ENCODE results near the gene CENPX.

The CENPX gene

DNA sequence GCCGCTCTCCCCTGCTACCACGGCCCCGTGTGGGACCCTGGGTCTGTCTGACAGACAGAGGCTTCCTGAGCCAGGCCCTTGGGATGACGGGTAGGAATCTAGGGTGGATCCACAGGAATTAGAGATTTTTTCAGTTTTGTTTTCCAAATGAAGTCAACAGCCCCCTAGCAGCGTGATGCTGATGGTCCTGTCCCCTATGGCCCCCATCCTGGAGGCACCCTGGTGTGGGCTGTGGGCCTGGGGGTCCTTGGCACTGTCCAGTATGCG, 15.5 kb downstream of the CENPX start:
- H3K27ac ChIP-seq: no peak overlapping the region
- no peak for TF ChIP-seq CTCF (conservative IDR thresholded peaks at IDR 0.05)

GRCh38 chr17:82006468-82007227, 16.0 kb downstream of the CENPX start:
- H3K27ac ChIP-seq: no peak overlapping the region
- no peak for TF ChIP-seq CTCF (conservative IDR thresholded peaks at IDR 0.05)

DNA sequence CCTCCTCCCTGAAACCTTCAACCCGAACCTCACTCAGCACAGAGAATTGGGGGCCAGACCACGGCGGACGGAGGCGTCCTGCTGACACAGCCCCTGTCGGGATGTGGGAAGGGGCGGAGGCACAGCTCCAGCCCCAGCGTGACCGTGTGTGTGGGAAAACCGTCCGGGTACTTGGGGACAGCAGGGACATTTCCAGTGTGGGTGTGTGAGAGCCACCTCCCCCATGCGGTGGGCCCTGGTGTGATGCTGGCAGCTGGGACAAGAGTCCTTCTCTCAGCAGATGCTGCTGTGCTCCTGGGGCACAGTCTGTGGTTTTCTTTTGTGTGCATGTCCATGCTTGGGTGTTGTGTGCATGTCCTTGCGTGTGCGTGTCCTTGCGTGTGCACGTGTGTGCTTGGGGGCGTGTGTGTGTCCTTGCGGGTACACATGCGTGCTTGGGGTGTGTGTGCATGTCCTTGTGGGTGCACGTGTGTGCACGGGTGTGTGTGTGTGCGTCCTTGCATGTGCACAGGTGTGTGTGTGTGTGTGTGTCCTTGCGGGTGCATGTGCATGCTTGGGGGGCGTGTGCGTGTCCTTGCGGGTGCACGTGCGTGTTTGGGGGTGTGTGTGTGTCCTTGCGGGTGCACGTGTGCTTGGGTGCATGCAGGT, 16.9 kb downstream of the CENPX start:
- no peak for TF ChIP-seq CTCF (conservative IDR thresholded peaks at IDR 0.05)
- no peak overlapping the region for H3K27ac ChIP-seq

DNA sequence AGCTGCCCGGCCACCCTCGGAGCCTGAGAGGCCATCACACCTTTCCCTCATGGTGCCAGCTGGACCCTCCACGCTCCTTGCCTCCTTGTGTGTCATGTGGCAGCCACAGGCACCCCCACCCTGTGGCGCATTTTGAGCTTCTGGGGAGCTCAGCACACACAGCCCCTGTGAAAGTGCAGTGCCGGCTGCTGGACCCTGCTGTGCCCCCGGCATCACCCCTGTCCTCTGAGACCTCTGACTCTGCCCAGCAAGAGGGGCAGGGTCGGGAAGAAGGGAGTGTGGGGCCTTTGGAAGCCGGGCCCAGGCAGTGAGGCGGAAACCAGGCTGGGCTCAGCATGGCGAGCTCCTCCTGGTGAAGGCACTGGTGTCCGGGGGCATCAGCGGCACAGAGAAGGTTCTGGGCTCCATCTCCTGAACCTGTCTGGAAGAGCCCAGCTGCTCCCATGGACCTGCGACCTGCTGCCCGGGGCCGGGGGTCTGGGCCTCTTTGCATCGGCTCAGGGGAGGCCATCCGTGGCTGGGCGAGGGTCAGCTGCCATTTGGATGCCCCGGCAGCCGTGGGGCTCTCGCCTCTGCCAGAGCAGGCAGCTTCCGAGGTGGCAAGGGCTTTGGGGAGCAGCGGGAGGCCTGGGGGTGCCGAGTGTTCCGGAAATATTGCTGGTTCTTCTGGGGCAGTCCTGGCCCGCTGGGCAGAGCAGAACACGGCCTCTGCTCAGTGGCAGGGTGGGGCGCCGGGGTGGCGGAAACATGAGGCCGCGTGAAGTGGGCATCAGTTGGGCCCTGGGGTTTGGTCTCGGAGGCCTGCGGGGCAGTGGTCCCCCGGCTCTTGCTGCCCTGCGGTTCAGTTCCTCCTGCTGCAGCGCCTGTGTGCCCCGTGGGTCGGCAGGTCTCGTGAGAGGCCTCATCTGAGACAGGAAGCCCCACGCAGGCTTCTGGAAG, 17.9 kb downstream of the CENPX start:
- no peak for TF ChIP-seq CTCF (conservative IDR thresholded peaks at IDR 0.05)
- H3K27ac ChIP-seq: no peak overlapping the region

- H3K27ac ChIP-seq: no peak overlapping the region
- TF ChIP-seq CTCF (conservative IDR thresholded peaks at IDR 0.05): no peak
These were observed 19.0 kb downstream of the CENPX start for GRCh38 chr17:82003411-82004381.

GRCh38 chr17:82001571-82002056, 21.1 kb downstream of the CENPX start:
- no peak overlapping the region for H3K27ac ChIP-seq
- TF ChIP-seq CTCF (conservative IDR thresholded peaks at IDR 0.05): no peak

All from VCaP (cell line).